Fibroblast of villous mesenchyme (primary cell): Measurements from ENCODE around the gene COQ8B. TPM values are rescaled to one million over a fixed set of nuclear protein-coding genes. Genes with fewer than 3 reads are reported as not detected.

Source experiments
- DNase-seq: peaks from one replicate; pipeline ENCODE4 v3.0.0-alpha.2; 2010; ENCODE audit warnings: low read depth
- H3K4me3 ChIP-seq: 2 replicates; pipeline ENCODE4 v1.5.1; 2011; ENCODE audit warnings: low read depth, mild to moderate bottlenecking, low read length
- CTCF ChIP-seq: IDR thresholded peaks from 2 replicates; pipeline ENCODE4 v1.5.1; 2012; ENCODE audit warnings: low read depth, mild to moderate bottlenecking, low read length; ENCODE audit not compliant: insufficient read depth
- total RNA-seq: library from RNA; depleted of rRNA; stranded (reverse); fragments of >200 nt; gene quantifications from 2 replicates; pipeline ENCODE4 v1.2.3, GENCODE V29; 2012

The COQ8B gene
- total RNA-seq, 1 donor, result 32.0 TPM

DNA sequence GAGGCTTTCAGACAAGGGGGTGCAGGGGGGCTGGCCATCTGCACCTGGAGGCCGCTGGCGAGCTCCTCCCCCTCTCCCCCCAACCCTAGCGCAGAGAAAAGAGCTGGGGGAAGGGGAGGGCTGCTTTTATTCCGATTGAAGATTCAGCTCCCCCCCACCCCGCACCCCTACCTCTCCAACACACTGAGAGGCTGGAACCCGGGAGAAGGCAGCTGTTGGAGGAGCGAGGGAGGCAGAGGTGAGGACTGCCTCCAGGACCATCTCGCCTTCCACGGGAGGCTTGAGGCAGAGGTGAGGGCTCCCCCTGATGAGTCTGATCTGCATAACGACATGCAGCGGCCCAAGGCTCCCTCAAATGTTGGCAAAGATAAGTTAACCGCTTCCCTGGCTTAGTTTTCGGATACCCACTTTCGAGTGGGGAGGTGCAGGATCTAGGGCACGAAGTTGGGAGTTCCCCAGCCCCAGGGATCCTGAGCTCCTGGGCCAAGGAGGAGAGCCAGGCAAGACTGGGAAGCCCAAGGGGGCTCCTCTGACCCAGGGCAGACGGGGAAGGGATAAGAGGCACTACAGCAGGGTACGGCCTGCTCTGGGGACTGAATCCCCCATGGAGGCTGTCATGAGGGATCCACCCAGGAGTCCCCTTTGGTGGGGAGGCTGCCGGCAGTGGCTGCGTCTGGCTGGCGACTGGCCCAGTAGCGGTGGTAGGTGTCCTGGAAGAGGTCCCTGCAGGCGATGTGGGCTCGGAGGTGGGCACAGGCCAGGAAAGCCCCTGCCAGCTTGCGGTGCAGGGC is 25.1 kb downstream of the COQ8B start:
- TF ChIP-seq CTCF, result no peak
- no peak for DNase-seq
- no peak overlapping the region for H3K4me3 ChIP-seq

GRCh38 chr19:40690693-40691420 is 25.8 kb downstream of the COQ8B start:
- no peak for TF ChIP-seq CTCF
- H3K4me3 ChIP-seq, result peak overlapping the region; percentile 80
- peak; percentile 95 for DNase-seq

- DNase-seq, result no peak
- TF ChIP-seq CTCF, result no peak
- H3K4me3 ChIP-seq, result peak within 1 kb of the TSS; percentile 80
These were observed 26.5 kb downstream of the COQ8B start, which contains the start of gene NUMBL for GRCh38 chr19:40690050-40690692. NUMBL (minus strand) TSS chr19:40690651; CDS start chr19:40690483, 168 bp downstream.

DNA sequence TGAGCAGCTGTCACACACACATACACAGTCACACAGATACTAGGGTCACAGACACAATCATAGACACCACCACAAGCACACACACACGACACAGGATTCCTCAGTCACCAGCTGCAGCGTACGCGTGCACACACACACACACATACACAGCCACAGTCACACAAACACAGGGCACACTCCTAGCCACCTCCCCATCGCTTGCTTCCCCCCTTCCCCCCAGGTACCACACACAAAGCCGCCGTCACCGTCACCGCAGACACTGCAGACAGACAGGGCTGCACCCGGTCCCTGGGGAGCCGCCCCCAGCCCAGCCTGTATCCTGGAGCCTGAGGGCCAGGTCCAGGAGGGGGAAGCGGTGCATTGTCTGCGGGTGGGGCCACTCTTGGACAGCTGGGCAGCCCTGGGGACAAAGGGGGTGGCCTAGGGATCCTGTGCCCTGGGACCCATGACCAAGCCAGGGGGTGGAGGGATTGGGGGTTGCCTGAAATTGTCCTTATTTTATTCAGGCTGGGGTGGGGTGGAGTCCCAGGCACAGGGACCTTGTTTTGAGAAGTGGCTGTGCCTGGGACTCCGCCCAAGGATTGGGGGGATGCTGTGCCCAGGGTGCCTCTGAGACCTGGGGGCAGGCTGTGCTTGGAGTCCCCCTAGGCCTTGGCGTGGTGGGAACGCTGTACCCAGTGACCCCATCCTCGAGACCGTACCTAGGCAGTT is 27.2 kb downstream of the COQ8B start:
- peak overlapping the region; percentile 80 for H3K4me3 ChIP-seq
- DNase-seq, result peak; percentile 28
- TF ChIP-seq CTCF, result no peak

DNA sequence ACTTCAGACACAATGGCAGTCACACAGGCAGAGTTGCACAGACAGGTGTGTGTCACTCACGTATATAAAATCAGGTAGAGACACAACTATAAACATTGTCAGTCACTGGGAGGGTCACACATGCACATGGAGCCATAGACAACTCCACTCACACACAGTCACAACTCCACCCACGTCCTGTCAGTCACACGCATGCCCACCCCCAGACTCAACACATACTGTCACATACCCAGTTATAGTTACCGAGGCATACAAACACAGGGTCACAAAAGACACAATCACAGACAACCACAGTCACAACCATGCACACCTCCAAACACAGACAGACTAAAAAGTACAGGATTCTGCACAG is 27.7 kb downstream of the COQ8B start:
- H3K4me3 ChIP-seq, result peak overlapping the region; percentile 80
- DNase-seq, result no peak

More for the DNA sequence above, 27.7 kb downstream of the COQ8B start:
- TF ChIP-seq CTCF, result no peak
